ENCODE data around the gene RRH.
"Not testable (repeated sequence)": the region's sequence is repeated elsewhere in the genome, so short reads cannot be mapped to it uniquely, and the experiment has no call there.

The RRH gene, protein sequence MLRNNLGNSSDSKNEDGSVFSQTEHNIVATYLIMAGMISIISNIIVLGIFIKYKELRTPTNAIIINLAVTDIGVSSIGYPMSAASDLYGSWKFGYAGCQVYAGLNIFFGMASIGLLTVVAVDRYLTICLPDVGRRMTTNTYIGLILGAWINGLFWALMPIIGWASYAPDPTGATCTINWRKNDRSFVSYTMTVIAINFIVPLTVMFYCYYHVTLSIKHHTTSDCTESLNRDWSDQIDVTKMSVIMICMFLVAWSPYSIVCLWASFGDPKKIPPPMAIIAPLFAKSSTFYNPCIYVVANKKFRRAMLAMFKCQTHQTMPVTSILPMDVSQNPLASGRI

DNA sequence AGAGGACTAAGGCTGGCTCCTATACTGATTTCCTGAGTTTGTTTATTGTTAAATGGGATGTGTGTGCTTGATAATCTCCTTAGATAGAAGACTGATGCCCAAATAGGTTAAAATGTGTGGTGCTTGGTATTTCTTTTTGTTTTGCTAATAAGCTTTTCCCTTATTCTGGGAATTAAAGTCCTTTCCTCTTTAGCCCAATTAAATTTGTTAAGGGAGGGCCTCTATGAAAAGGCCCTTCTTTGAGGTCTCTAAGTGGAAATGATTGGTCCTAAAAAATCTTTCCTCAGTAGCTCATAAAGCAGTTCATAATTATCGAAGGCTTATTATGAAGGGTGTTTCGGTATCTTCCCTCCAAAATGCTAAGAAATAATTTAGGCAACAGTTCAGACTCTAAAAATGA lies at the start of gene RRH:
TSS of gene RRH (plus strand) at position 301 of the 400 bp plus-strand sequence. CDS start at position 357, 56 bp downstream.
- DNase-seq (ENCODE audit: low read depth in 4 of 4, low spot score in 1 of 4): no peak

DNA sequence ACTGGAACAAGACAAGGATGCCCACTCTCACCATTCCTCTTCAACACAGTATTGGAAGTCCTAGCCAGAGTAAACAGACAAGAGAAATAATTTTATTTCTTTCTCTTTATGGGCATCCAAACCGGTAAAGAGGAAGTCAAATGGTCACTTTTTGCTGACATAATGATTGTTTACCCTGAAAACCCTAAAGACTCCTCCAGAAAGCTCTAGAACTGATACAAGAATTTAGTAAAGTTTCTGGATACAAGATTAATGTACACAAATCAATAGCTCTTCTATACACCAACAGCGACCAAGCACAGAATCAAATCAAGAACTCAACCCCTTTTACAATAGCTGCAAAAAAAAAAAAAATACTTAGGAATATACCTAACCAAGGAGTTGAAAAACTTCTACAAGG lies 45.7 kb upstream of the RRH start:
- not testable (repeated sequence) for DNase-seq (ENCODE audit: low read depth in 4 of 4, low spot score in 1 of 4)

DNA sequence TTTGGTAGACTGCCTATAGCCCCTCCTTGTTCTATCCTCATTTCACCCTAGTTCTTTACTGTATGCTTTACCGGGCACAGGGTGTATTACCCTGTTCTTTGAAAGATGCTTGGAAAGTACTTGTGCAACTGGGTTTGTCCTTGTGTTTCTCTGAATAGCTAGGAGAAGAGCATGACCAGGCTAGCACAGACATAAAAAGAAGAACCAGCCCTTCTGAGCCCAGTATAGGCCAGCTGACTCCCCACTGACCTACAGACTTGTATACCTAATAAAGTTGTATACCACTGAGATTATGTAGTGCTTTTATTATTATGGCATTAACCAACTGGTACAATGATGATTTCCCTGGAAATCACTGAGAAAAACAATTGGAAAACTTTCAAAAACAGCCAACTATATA lies 40.9 kb upstream of the RRH start:
- DNase-seq (ENCODE audit: low read depth in 4 of 4, low spot score in 1 of 4): no peak

DNA sequence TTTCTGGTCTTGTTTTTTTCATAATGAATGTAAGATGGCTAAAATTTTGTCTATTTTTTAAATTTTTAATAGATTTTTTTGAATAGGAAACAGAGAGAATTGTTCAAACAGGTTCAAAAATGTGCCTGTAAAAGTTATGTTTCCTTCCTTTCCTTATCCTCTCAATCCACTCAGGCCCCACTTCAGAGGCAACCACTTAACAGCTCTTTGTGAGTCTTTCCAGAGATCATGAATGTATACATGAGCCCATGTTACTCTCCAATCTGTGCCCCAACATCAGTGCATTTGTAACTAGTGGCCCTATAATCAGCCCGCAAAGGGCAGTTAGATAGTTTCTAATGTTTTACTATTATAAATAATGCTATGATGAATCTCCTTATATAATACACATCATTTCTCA lies 40.0 kb upstream of the RRH start:
- no peak for DNase-seq (ENCODE audit: low read depth in 4 of 4, low spot score in 1 of 4)

DNA sequence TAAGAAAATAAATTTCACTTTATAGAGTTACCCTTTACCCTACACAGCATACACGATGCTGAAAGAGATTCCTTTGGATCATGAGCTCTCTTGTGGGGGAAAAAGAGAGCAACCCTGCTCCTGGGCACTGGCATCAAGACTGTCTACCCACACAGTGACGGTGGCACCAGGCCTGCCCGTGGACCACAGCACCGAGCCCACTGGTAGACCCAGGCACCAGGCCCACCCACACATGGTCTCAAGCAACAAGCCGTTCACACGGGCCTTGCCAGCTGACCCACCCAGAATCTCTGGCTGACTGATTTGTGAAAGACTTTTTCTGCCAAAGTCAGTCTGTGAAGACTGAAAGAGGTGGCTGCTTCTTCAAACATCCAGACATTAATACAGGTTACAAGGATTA lies 32.7 kb upstream of the RRH start:
- DNase-seq (ENCODE audit: low read depth in 4 of 4, low spot score in 1 of 4): no peak

DNA sequence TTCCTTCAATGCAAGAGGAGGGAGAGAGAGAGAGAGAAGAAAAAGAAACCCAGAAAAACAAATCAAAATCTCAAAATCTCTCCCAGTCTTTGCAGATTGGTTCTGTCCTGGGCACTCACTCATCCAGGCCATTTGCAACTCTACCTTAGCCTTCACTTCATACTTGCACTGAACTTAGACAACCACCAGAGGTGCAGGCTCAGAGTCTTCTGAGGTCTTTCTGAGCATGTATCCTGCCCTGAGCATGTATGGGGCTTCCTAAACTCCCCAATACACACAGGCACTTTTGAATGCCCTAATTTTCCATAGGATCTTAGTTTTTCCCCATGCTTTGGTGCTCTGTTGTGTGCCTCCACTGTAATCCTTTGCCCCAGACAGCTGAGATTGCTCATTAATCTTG lies 28.9 kb upstream of the RRH start:
- no peak for DNase-seq (ENCODE audit: low read depth in 4 of 4, low spot score in 1 of 4)

DNA sequence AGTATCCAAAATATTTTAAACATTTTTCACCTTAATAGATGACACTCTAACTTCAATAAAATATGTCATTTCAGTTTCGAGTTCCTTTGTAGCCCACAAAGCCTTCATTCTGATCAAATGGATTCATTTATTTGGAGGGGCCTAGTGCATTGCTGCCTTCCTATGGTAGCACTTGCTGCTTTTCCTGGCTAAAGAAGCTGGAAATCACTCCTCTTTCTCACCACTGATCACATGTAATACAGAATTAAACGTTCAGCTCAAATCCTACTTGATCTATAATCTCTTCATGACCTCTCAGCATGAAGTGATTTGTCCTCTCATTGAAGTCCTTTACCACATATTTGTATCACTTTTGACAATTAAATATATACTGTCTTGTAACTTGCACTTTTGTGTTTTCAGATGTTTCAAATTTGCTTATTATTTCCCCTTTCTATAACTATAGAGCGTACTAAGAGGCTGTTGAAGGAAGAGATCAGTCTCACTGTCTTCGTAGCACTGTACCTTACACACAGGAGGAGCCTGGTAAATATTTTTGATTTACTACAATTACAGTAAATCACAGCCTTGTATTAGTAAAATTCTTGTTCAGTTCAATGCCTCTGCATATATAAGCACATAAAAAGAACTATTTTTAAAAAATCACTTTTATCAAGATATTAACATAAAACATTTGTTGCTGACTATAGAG lies 26.5 kb upstream of the RRH start:
- no peak for DNase-seq (ENCODE audit: low read depth in 4 of 4, low spot score in 1 of 4)

DNA sequence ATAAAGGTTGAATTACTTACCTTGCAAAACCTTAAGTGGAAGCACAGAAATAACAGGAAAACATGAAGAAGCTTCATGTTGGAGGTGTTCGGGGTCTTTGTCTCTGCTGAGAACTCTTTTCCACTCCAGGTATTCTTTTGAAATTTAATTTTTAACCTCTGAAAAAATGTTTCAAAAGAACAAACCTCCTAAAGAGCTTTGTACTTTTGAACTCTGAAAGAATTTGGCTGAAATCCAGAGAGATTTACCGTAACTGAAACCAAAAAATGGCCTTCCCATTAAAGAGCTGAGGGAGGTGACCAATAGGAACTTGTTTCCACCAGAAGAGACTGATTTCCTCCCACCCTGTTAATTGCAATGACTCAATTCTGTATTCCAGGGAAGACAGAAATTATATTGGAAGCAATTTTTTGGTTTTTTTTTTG lies 25.9 kb upstream of the RRH start, which contains the start of gene CFI:
TSS of gene CFI (minus strand) at position 105 of the 425 bp plus-strand sequence. CDS start at position 77, 28 bp downstream.
- no peak for DNase-seq (ENCODE audit: low read depth in 4 of 4, low spot score in 1 of 4)

DNA sequence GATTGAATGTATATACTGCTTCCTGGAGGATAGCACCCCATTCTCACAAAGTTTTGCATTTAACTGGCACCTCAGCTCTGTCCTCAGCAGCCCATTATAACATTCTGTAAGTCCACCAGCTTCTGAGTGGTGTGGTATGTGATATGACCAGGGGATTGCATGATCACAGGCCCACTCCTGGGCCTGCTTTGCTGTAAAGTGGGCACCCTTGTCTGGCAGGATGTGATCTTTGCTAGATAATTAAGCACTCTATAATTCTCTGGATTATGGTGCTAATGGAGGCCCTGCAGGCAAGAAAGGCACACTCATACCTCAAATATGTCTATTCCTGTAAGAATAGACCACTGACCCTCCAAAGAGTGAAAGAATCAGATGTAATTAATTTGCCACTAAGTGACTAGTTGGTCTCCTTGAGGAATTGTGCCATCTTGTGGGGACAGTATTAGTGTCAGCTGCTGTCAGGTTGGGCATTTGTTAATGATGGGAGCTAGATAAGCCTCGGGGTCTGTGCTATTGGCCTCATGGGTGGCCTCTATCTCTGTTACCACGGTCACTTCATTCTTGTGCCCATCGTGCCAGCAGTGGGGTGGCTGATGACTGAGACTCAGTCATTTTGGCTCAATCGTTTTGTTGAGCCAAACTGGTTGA lies 23.7 kb upstream of the RRH start:
- no peak for DNase-seq (ENCODE audit: low read depth in 4 of 4, low spot score in 1 of 4)

DNA sequence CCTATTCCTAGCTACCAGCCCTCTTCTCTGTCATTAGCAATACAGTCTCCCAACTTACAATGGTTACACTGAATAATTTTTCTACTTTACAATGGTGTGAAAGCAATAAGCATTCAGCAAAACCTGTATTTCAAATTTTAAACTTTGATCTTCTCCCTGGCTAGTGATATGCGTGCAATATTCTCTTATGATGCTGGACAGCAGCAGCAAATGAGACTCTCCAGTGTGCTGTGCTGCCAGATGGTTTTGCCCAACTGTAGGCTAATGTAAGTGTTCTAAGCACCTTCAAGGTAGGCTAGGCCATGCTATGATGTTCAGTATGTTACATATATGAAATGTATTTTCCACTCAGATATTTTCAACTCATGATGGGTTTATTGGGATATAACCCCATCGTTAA lies 18.1 kb upstream of the RRH start:
- no peak for DNase-seq (ENCODE audit: low read depth in 4 of 4, low spot score in 1 of 4)

DNA sequence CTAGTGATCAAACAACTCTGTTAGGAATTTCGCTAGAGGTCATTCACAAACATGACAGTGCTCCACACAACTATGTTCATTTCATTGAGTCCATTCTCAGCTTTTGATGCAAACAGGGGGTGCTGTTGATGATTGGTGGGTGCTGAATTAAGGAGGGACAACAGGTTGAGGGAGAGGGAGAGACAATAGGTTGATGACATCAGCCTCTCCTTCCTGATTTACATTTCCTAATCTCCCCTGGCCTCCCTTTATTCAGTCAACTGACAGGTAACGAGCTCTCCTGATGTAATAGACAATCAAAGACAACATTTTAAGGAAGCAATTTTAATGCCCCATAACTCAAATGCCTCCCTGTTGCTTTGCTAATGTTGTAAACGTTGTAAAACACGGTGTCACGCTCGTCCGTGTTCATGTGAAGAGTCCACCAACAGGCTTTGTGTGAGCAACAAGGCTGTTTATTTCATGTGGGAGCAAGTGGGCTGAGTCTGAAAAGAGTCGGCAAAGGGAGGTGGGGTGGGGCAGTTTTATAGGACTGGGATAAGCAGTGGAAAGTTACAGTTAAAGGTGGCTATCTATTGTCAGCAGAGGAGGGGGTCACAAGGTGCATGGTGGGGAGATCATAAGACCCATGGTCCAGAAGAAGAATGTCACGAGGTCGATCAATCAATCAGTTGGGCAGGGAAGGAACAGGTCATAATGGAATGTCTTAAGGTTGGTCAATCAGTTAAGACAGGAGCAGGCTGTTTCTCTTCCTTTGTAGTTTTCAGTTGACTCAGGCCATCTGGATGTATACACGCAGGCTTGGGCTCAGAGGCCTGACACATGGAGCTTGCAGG lies 17.0 kb upstream of the RRH start:
- DNase-seq (ENCODE audit: low read depth in 4 of 4, low spot score in 1 of 4): no peak

DNA sequence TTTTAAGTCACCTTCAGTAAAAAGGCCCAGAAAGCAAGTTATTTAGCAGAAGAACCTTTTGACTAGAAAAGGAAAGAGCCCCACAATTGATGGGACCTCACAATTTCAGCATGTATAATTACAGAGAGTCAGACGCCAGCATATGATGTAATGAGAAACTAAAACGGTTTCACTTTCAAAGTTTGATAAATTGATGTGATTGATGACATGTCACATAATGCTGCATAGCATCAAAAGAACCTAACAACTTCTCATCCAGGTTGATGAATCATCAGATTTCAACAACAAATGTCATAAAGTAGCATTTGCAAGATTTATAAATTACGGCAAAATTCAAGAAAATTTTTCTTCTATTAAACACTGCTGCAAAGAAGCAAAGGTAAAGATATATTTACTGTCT lies 16.1 kb upstream of the RRH start:
- DNase-seq (ENCODE audit: low read depth in 4 of 4, low spot score in 1 of 4): no peak

DNA sequence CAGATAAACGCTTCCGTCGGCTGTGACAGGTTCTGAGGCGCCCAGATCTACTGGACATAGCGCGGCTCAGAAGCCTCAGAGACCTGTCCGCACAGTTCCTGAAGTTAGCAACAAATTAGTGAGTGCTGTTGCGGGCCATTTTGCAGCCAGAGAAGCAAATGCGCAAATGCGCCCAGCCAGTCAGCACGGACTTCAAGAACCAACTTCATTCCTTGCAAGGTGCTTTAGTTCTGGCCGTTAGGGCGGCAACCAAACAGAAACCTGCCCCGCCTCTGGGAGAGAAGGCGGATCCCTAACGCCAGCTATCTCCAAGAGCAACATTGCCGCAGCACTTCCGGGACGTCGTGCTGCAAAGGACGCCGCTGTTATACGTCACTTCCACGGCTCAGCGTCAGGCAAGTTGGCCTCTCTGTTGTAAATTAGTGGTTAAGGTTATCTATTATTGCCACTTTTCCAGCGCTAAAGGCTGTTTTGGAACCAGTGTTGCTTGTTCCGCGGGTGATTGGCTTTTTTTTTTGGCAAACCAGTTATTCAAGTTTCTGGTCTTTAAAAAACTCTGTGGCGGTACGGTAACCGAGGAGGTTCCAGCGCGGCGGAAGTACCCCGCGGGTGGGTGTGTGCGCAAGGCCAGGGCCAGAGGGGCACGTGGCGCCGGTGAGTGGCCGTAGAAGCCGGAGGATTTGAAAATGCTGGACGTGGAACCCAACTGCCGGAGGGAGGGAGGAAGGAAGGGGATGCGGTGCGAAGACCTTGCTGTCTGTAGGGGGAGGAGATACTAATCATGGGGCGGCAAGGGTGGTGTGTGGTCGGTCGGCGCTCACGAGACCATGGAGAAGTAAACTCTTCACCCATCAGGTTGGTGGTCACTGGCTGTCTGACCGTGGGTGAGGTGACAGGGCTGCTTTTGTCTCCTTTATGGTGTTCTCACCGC lies 12.4 kb upstream of the RRH start, which contains the start of gene GAR1:
TSS of gene GAR1 (plus strand) at position 612 of the 931 bp plus-strand sequence. CDS start 403 bp downstream, outside the sequence.
- peak; percentile 64 to 85 (median 76) for DNase-seq (ENCODE audit: low read depth in 4 of 4, low spot score in 1 of 4)

DNA sequence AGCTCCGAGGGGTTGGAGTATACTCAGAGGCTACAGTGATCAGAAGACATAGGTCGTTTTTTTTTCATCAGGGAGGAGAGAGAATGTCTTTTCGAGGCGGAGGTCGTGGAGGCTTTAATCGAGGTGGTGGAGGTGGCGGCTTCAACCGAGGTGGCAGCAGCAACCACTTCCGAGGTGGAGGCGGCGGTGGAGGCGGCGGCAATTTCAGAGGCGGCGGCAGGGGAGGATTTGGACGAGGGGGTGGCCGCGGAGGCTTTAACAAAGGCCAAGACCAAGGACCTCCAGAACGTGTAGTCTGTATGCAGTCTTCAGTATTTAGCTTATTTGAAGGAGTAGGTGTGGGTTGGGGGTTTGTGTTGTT lies 11.7 kb upstream of the RRH start:
- peak in 3 of 4 experiments; percentile 1 to 21 (median 20) for DNase-seq (ENCODE audit: low read depth in 4 of 4, low spot score in 1 of 4)

DNA sequence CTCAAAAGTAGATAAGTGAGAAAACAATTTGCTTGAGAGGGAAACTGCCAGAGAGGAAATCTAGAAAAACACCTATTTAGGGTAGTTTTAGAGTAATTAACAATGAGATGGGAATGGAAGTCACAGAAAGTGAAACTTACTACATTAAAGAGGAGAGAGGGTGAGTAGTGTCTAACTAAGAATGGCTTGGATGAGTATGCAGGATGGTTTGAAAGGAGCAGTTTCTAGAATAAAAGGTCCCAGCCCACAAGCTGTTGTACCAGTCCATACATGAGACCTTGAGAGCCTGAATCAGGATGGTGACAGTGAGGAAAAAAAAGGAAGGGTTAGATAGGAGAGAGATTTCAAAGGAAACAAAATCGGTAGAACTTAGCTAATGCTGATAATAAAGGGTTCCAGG lies 10.9 kb upstream of the RRH start:
- DNase-seq (ENCODE audit: low read depth in 4 of 4, low spot score in 1 of 4): no peak

DNA sequence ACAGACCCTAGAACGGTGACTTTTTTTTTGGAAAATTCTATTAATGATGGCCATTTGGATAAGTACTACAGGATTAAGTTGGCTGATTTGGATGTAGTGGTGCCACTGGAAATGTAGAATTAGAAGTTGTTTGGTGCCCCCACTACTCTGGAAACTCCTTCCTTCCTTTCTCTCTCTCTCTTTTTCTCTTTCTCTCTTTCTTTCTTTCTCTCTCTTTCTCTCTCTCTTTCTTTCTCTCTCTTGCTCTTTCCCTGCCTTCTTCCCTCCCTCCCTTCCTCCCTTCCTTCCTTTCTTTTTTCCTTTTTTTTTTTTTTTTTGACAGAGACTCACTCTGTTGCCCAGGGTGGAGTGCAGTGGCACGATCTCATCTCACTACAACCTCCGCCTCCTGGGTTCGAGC lies 9.5 kb upstream of the RRH start:
- DNase-seq (ENCODE audit: low read depth in 4 of 4, low spot score in 1 of 4): no peak

DNA sequence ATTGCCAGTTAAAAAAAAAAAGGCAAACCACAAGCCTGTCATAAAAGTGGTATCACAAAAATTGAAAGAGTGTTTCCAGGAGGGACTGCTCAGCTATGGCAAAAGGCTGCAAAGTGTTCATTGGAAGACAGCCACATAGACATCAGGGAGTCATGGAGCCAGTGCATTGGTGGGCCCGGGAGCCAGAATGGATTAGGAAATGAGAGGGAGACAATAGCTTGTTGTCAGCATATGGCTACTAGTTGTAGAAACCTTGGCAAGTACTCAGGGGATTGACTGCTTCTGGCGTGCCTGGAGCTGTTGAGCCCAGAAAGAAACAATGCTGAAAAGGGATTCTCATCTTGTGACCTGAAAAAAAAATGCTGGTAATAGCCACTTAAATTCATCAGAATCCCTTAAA lies 7.2 kb upstream of the RRH start:
- no peak for DNase-seq (ENCODE audit: low read depth in 4 of 4, low spot score in 1 of 4)

DNA sequence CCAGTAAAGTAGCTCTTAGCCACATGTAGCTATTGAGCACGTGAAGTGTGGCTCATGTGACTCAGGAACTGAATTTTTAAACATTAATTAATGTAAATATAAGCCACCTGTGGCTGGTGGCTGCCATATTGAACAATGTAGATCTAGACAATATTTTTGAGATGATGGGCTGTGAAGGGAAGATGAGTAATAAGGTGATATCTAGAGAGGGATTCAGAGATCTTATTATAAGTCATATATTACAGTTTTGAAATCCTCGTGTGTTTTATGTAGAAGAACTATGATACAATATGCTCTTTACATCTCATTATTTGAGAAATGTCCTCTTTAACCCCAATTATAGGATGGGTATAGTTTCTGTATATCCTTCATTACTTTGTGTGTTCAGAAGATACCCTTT lies 6.6 kb upstream of the RRH start:
- DNase-seq (ENCODE audit: low read depth in 4 of 4, low spot score in 1 of 4): no peak

DNA sequence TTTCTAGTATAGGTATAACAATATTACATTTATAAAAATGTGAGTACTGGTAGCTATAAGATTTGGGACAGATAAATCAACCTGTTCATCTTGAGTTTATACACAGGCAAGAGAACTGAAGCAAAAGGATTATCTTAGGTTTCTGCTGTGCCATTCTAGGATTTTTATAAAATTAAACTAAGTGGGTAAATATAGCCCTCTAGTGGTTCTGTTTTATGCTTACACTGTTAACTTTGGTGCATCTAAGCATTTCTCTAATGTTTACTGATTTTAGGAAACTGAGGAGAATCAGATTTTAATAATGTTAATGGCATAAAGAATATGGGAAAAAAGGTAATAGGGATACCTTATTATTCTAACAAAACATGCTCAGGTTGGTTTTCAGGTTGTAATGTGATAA lies 1.1 kb upstream of the RRH start:
- DNase-seq (ENCODE audit: low read depth in 4 of 4, low spot score in 1 of 4): no peak

DNA sequence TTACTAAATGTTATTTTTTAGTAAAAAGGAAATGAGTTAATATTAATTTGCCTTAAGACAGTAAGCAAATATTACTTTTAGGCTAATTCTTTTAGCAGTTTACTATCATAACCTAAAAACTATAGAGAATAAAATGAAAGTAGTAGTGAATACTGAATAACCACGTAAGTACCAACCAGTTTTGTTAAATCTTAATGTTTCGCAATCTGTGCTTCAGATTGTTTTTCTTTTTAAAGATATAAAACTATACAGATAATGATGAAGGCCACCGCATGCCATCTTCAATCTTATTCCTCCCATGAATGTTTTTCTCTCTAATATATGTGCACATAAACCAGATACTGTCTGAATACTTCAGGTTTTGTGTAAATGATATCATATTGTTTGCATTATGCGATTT lies 6.0 kb downstream of the RRH start:
- no peak for DNase-seq (ENCODE audit: low read depth in 4 of 4, low spot score in 1 of 4)

All from stimulated activated CD4-positive, alpha-beta T cell treated with anti-CD3 and anti-CD28 coated beads, Interleukin-1b, Interleukin-23, amount 100 ng/mL, for 24 hours (primary cell).